GM23338 (cell line): ENCODE results near the gene MYBPC2.

ENCODE experiments used
- CREB1 ChIP-seq: fragments of 250-450 bp; sonication (Bioruptor Pico); IDR thresholded peaks from 2 replicates; pipeline ENCODE4 v1.5.0; 2020; ENCODE audit warnings: low read depth, mild to moderate bottlenecking, moderate library complexity
- CTCF ChIP-seq, 2 experiments: fragments of 200-600 bp in 1 of 2; sonication (generic) in 1 of 2; conservative IDR thresholded peaks; 2 replicates each; pipeline versions ENCODE4 v1.5.1 to v1.6.1; 2016 to 2017; ENCODE audit warnings: antibody characterized with exemption in 2 of 2, low read depth in 2 of 2, mild to moderate bottlenecking in 2 of 2, moderate library complexity in 1 of 2
- EZH2 ChIP-seq: fragments of 200-600 bp; sonication (generic); IDR thresholded peaks from one replicate; pipeline ENCODE4 v1.8.0; 2017; ENCODE audit warnings: antibody characterized with exemption, mild to moderate bottlenecking, low read depth; ENCODE audit not compliant: unreplicated experiment
- EZH2phosphoT487 ChIP-seq: fragments of 200-600 bp; sonication (generic); IDR thresholded peaks from one replicate; pipeline ENCODE4 v1.8.1; 2018; ENCODE audit warnings: antibody characterized with exemption; ENCODE audit not compliant: unreplicated experiment
- JUNB ChIP-seq: IDR thresholded peaks from one replicate; pipeline ENCODE4 v1.6.1; 2016; ENCODE audit warnings: antibody characterized with exemption; ENCODE audit not compliant: unreplicated experiment
- POLR2AphosphoS5 ChIP-seq: IDR thresholded peaks from 2 replicates; pipeline ENCODE4 v1.6.1; 2016; ENCODE audit warnings: antibody characterized with exemption, low read depth
- ZNF114 ChIP-seq: fragments of 250-450 bp; sonication (Bioruptor Pico); IDR thresholded peaks from 2 replicates; pipeline ENCODE4 v1.5.0; 2020; ENCODE audit warnings: mild to moderate bottlenecking, moderate library complexity
- ZNF331 ChIP-seq: fragments of 250-450 bp; sonication (Bioruptor Pico); IDR thresholded peaks from 2 replicates; pipeline ENCODE4 v1.5.0; 2020; ENCODE audit warnings: low read depth, mild to moderate bottlenecking, moderate library complexity
- ZNF462 ChIP-seq: fragments of 250-450 bp; sonication (Bioruptor Pico); IDR thresholded peaks from 2 replicates; pipeline ENCODE4 v1.5.0; 2020; ENCODE audit warnings: mild to moderate bottlenecking, moderate library complexity

GRCh38 chr19:50402544-50403301, 30.0 kb upstream of the MYBPC2 start:
- TF ChIP-seq POLR2AphosphoS5 (no peak), CTCF (conservative IDR thresholded peaks at IDR 0.05; ENCODE audit: low read depth in 2 of 2) (no peak), JUNB (no peak), EZH2 (no peak), EZH2phosphoT487 (no peak), ZNF331 (CRISPR knock-in tag) (no peak), CREB1 (CRISPR knock-in tag) (no peak), ZNF114 (CRISPR knock-in tag) (no peak), ZNF462 (CRISPR knock-in tag) (no peak)
